DND-41 (cell line): ENCODE results near the gene SLAMF8.

ENCODE experiments used
- CTCF ChIP-seq: IDR thresholded peaks from 2 replicates; pipeline ENCODE4 v1.5.1; 2012; ENCODE audit warnings: borderline replicate concordance, low read length, moderate library complexity, mild to moderate bottlenecking; ENCODE audit not compliant: poor library complexity, severe bottlenecking; ENCODE audit errors: extremely low read depth
- EZH2 ChIP-seq: IDR thresholded peaks from 3 replicates; pipeline ENCODE4 v1.6.1; 2012; ENCODE audit warnings: borderline replicate concordance, low read depth, mild to moderate bottlenecking, moderate library complexity, low read length, inconsistent platforms; ENCODE audit not compliant: severe bottlenecking

- no peak for TF ChIP-seq CTCF
- TF ChIP-seq EZH2: no peak
Observed at GRCh38 chr1:159879136-159879535, 52.5 kb downstream of the SLAMF8 start.
